Keratinocyte (primary cell): ENCODE measurements around the gene NKX1-2. TPM values are rescaled to one million over a fixed set of nuclear protein-coding genes. Genes with fewer than 3 reads are reported as not detected.

Experiments
- DNase-seq: peaks from one replicate; pipeline ENCODE4 v3.0.0-alpha.2; 2011; ENCODE audit warnings: low read depth, missing footprints, low spot score
- FAIRE-seq: peaks from 2 replicates; lab custom pipeline; 2011; peaks lifted over from hg19 to GRCh38; lab: Jason Lieb, UNC
- H2AFZ ChIP-seq: 2 replicates; pipeline ENCODE4 v1.6.0; 2012; ENCODE audit warnings: low read length, control low read depth, inconsistent platforms; ENCODE audit not compliant: control insufficient read depth
- H3K27ac ChIP-seq: 2 replicates; pipeline ENCODE4 v1.5.1; 2011; ENCODE audit warnings: low read length; ENCODE audit not compliant: control insufficient read depth, insufficient read depth
- H3K27me3 ChIP-seq: 3 replicates; pipeline ENCODE4 v1.6.0; 2011; ENCODE audit warnings: low read length; ENCODE audit not compliant: control insufficient read depth, insufficient read depth; ENCODE audit errors: extremely low read depth
- H3K36me3 ChIP-seq, 2 experiments: 2 replicates in 1 of 2; 3 replicates in 1 of 2; pipeline ENCODE4 v1.5.1; 2011; ENCODE audit warnings: low read length in 2 of 2, mild to moderate bottlenecking in 1 of 2; ENCODE audit not compliant: control insufficient read depth in 2 of 2, insufficient read depth in 2 of 2; ENCODE audit errors: extremely low read depth in 1 of 2
- H3K4me1 ChIP-seq: 3 replicates; pipeline ENCODE4 v1.5.1; 2011; ENCODE audit warnings: low read length; ENCODE audit not compliant: control insufficient read depth, insufficient read depth; ENCODE audit errors: extremely low read depth
- H3K4me2 ChIP-seq: 3 replicates; pipeline ENCODE4 v1.6.0; 2011; ENCODE audit warnings: low read depth, low read length; ENCODE audit not compliant: control insufficient read depth, insufficient read depth; ENCODE audit errors: extremely low read depth
- H3K4me3 ChIP-seq, 3 experiments: fragments of 200-600 bp in 1 of 3; sonication (generic) in 1 of 3; 2 replicates in 2 of 3; 3 replicates in 1 of 3; pipeline ENCODE4 v1.5.1; 2011 to 2016; ENCODE audit warnings: low read length in 3 of 3, mild to moderate bottlenecking in 3 of 3, control low read depth in 2 of 3, inconsistent platforms in 1 of 3, low read depth in 1 of 3, mixed read lengths in 1 of 3, mixed run types in 1 of 3, moderate library complexity in 1 of 3; ENCODE audit not compliant: control insufficient read depth in 2 of 3, insufficient read depth in 2 of 3; ENCODE audit errors: extremely low read depth in 1 of 3
- H3K79me2 ChIP-seq: 2 replicates; pipeline ENCODE4 v1.6.0; 2012; ENCODE audit warnings: low read length; ENCODE audit not compliant: control insufficient read depth, insufficient read depth
- H3K9ac ChIP-seq: 3 replicates; pipeline ENCODE4 v1.6.0; 2011; ENCODE audit warnings: low read length; ENCODE audit not compliant: control insufficient read depth, insufficient read depth; ENCODE audit errors: extremely low read depth
- H3K9me1 ChIP-seq: 3 replicates; pipeline ENCODE4 v1.6.0; 2011; ENCODE audit warnings: low read length; ENCODE audit not compliant: control insufficient read depth, insufficient read depth; ENCODE audit errors: extremely low read depth
- H3K9me3 ChIP-seq: 2 replicates; pipeline ENCODE4 v1.5.1; 2012; ENCODE audit warnings: low read depth, low read length; ENCODE audit not compliant: control insufficient read depth
- H4K20me1 ChIP-seq: 3 replicates; pipeline ENCODE4 v1.6.0; 2011; ENCODE audit warnings: low read length; ENCODE audit not compliant: control insufficient read depth, insufficient read depth; ENCODE audit errors: extremely low read depth
- CTCF ChIP-seq, 3 experiments: IDR thresholded peaks in 1 of 3; conservative IDR thresholded peaks in 1 of 3; optimal IDR thresholded peaks in 1 of 3; 2 replicates in 2 of 3; 3 replicates in 1 of 3; pipeline versions ENCODE3 to v1.5.1; 2011; ENCODE audit warnings: low read length in 3 of 3, mild to moderate bottlenecking in 3 of 3, moderate library complexity in 2 of 3, control low read depth in 1 of 3, inconsistent platforms in 1 of 3; ENCODE audit not compliant: insufficient read depth in 2 of 3; ENCODE audit errors: extremely low read depth in 1 of 3
- EZH2 ChIP-seq: IDR thresholded peaks from one replicate; pipeline ENCODE4 v1.6.1; 2012; ENCODE audit warnings: inconsistent platforms, mild to moderate bottlenecking, low read length, moderate library complexity
- dilution Hi-C: fragments of 300-500 bp; cut with MboI; formaldehyde crosslinking; loops from one replicate; pipeline ENCODE4 v1.7.0; 2020; ENCODE audit warnings: low sequenced_read_pairs; ENCODE audit not compliant: extremely low pct_ligation_motif_present
- polyA plus RNA-seq, 5 experiments: library from polyadenylated mRNA; depleted of rRNA in 3 of 5; stranded (reverse) in 3 of 5; stranded (forward) in 1 of 5; unstranded in 1 of 5; fragments of >200 nt; gene quantifications; 1 replicate in 1 of 5; 2 replicates in 3 of 5; 3 replicates in 1 of 5; pipeline versions ENCODE4 v1.2.1 to v1.2.3, GENCODE V29; 2011 to 2012; ENCODE audit warnings: missing spikeins in 2 of 5, low read depth in 1 of 5, low replicate concordance in 1 of 5

NKX1-2 gene
- polyA plus RNA-seq, 1 donor (not counting 4 experiments of a cell fraction or from before 2014, with no cell fraction given): 1.9 TPM

- no peaks in the 10 kb centered on the region for H3K36me3 ChIP-seq
- H3K4me2 ChIP-seq: no peak overlapping the region
- H3K4me3 ChIP-seq: no peak overlapping the region
- no peaks in the 10 kb centered on the region for H3K9me1 ChIP-seq
- TF ChIP-seq EZH2: no peak
- TF ChIP-seq CTCF (optimal IDR thresholded peaks at IDR 0.05 in 1 of 3, IDR thresholded peaks at IDR 0.05 in 1 of 3, conservative IDR thresholded peaks at IDR 0.05 in 1 of 3; ENCODE audit: extremely low read depth in 1 of 3, insufficient read depth in 2 of 3, low read length in 3 of 3): no peak
- DNase-seq: no peak
- peaks cover 9% of the 10 kb centered on the region for H3K4me1 ChIP-seq
- H2AFZ ChIP-seq: no peak overlapping the region
- FAIRE-seq: no peak
- dilution Hi-C loops: no loop called here
- no peaks in the 10 kb centered on the region for H3K79me2 ChIP-seq
- H4K20me1 ChIP-seq: no peaks in the 10 kb centered on the region
- no peak overlapping the region for H3K27ac ChIP-seq
- no peaks in the 10 kb centered on the region for H3K9me3 ChIP-seq
- peaks cover under 1% of the 10 kb centered on the region for H3K27me3 ChIP-seq
- H3K9ac ChIP-seq: no peak overlapping the region
These were observed 4.2 kb upstream of the NKX1-2 start for GRCh38 chr10:124453960-124454610.

- FAIRE-seq: no peak
These were observed 1.4 kb upstream of the NKX1-2 start for GRCh38 chr10:124451276-124451675.

More at GRCh38 chr10:124451276-124451675, 1.4 kb upstream of the NKX1-2 start:
- Histone ChIP-seq H3K79me2 (no peaks in the 10 kb centered on the region), H2AFZ (no peak overlapping the region), H3K4me1 (peaks cover 10% of the 10 kb centered on the region), H3K27me3 (peaks cover 14% of the 10 kb centered on the region), H3K4me2 (no peak overlapping the region), H3K36me3 (no peaks in the 10 kb centered on the region), H3K9ac (no peak overlapping the region), H4K20me1 (no peaks in the 10 kb centered on the region), H3K9me1 (no peaks in the 10 kb centered on the region), H3K4me3 (no peak overlapping the region), H3K9me3 (no peaks in the 10 kb centered on the region), H3K27ac (no peak overlapping the region)
- dilution Hi-C loops: no loop called here
- DNase-seq: no peak
- TF ChIP-seq CTCF (optimal IDR thresholded peaks at IDR 0.05 in 1 of 3, IDR thresholded peaks at IDR 0.05 in 1 of 3, conservative IDR thresholded peaks at IDR 0.05 in 1 of 3; ENCODE audit: extremely low read depth in 1 of 3, insufficient read depth in 2 of 3, low read length in 3 of 3) (no peak), EZH2 (no peak)
